GM21390 (cell line): ENCODE results near the gene ZBTB14.

Experiments used
- ATAC-seq: cut with Tn5 transposase; IDR thresholded peaks from one replicate; pipeline ENCODE4 v1.9.1; 2021; ENCODE audit not compliant: unreplicated experiment

Gene ZBTB14

DNA sequence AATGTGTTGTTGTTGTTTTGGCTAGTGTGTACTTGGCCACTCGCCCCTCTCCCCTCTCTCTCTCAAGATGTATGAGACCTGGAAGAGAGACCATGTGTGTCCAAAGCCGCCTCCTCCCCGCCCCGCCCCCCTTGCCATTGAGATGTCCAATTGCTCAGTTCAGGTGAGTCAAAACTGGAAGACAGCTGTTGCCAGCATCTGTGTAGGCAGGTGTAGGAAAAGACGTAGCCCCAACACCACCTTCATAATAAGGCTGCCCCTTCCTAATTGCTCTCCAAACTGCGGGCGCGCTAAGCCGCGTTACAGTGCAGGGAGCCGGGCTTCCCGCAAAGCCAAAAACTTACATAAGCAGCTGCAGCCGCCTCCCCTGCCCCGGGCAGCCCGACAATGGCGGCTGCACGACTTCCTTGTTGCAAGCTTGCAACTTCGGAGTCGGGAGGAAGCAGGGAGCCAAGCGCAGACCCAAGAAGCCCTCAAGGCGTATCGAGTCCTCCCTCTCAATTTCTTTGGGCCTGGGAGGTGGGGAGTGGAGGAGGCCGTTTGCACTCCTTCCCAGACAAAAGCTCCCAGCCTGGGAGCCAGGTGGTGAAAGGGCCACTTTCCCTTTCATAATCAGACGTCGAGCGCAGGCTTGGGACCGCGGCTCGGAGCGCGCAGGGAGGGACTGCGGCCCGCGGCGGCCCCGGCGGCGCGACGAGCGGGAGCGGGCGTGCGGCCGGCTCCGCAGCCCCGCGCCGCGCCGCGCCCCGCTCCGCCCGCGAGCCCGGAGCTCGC lies 882 bp downstream of the ZBTB14 start:
- ATAC-seq = peak; percentile 13

GRCh38 chr18:5294113-5294456 lies 1.4 kb downstream of the ZBTB14 start:
- no peak for ATAC-seq

DNA sequence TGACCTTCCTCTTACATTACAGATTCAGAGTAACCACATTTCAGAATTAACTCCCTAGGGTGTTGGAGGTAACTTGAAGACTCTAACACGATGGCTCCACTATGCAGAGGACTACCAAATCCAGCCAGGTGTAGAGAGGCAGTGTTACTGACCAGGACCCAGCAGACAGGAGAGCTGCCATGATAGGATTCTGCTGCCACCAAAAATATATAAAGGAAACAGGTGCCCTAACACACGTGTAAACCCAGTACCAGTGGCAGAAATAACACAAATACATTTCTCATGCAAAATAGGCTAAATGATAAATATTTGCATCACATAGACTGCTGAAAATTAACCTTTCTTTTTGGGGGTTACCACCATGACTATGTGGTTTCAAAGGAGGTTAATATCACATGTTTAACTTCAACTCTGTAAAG lies 7.0 kb downstream of the ZBTB14 start:
- peak; percentile 75 for ATAC-seq

DNA sequence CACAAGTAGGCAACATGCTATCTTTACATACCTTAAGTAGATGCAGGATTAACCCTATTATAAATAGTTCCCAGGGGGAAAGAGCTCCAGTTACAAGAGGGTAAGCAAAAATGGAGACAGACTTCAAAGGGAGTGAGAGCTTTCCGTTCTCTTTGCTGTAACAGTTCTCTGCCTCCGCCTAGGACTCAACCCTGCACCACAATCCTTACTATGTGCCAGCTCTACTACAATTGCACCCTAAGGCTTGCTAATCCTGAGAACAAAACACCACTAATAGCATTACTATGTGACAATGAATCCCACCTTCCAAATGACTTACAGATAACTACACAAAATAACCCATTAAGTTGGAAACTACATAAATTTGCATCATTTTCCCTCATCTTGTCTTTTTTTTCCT lies 7.7 kb downstream of the ZBTB14 start:
- ATAC-seq = no peak

DNA sequence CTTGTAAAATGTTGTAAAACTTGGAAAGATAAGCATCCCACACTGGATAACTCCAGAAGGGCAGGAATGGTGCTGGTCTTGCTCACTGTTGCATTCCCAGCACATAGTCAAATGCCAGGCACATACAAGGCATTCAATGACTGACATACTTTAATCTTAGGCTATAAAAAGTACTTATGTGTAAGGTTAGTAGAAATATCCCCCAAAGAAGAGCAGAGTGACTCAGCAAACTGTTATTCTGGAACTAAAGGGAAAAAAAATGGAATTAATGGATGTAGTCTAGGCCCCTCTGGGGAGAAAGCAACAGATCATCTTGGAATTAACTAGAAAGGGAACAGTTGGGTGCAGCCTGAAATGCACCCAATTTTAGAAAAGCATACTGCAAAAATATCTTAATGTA lies 9.0 kb downstream of the ZBTB14 start:
- no peak for ATAC-seq

- no peak for ATAC-seq
Observed at GRCh38 chr18:5285326-5285725, 10.2 kb downstream of the ZBTB14 start.

DNA sequence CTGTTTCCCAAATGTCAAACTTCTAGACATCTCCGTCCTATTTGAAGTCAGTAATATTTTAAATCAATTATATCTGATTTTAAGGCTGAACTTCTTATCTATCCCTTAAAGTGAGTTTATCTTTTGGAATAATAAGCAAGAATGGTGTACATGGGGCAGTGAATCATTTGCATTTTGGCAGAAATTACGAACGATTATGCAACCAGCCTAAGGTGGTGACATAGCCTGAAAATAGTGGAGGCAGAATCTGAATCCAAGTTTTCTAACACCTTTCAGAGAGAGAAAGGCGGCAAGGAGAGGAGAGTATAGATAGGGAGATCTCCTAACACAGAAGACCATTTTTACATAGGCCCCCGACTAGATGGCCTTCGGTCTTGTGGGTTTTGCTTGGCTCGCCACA lies 10.7 kb downstream of the ZBTB14 start:
- ATAC-seq = no peak

DNA sequence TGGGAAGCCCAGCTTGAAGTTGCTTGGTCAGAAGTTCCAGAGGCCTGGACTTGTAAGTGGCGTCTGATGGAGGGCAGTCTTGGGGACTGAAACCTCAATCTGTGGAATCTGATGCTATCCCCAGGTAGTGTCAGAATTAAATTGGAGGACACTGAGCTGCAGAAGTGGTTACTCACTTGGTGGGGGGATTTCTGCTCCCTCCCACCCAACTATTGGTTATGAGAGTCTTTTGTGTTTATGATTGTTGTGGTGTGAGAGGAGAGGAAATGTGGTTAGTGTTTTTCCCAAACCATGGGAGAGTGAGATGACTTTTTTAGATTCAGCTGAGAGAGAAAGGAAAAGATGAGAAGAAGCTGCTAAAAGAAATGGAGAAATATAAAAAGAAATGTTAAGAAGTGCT lies 12.8 kb downstream of the ZBTB14 start:
- no peak for ATAC-seq

GRCh38 chr18:5276947-5277346 lies 18.6 kb downstream of the ZBTB14 start:
- ATAC-seq = no peak

DNA sequence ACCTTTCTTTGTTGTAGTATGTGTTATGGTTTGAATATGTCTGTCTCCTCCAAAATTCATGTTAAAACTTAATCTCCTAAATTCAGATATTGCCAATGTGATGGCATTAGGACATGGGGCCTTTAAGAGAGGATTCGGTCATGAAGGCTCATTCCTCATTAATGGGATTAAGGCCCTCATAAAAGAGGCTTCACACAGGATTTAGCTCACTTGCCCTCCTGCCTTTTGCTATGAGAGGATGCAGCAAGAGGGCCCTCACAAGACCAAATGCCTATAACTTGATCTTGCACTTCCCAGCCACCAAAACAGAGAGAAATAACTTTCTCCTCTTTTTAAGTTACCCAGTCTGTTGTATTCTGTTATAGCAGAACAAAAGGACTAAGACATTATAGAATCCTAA lies 19.7 kb downstream of the ZBTB14 start:
- no peak for ATAC-seq

- no peak for ATAC-seq
Observed at GRCh38 chr18:5268874-5269273, 26.7 kb downstream of the ZBTB14 start.

DNA sequence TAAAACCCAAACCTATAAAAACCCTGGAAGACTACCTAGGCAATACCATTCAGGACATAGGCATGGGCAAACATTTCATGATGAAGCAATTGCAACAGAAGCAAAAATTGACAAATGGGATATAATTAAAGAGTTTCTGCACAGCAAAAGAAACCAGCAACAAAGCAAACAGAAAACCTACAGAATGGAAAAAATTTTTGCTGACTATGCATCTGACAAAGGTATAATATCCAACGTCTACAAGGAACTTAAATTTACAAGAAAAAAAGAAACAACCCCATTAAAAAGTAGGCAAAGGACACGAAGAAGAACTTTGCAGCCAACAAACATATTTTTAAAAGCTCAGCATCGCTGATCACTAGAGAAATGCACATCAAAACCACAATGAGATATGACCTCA lies 28.8 kb downstream of the ZBTB14 start:
- no peak for ATAC-seq

GRCh38 chr18:5253910-5254309 lies 41.6 kb downstream of the ZBTB14 start:
- no peak for ATAC-seq

DNA sequence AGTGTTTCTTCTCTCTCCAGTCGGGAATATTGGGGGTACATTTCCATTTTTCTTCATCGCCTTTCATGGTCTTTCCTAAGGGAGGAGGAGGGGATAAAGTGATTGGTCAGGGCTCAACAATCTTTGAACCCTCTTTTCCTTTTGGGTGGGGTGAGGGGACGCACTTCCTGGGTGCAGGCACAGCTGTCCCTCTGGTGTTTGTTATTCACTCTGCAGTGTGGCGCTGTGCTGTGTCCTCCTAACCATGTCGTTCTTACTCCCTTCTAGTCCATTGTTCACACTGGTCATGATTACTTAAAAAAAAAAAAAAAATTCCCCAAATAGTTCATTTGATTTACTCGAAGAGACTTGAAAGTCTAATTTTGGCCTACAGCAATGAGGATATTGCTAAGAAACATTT lies 44.4 kb downstream of the ZBTB14 start:
- ATAC-seq = no peak

- ATAC-seq = no peak
Observed at GRCh38 chr18:5250603-5251002, 44.9 kb downstream of the ZBTB14 start.

- no peak for ATAC-seq
Observed at GRCh38 chr18:5244941-5245340, 50.6 kb downstream of the ZBTB14 start.

DNA sequence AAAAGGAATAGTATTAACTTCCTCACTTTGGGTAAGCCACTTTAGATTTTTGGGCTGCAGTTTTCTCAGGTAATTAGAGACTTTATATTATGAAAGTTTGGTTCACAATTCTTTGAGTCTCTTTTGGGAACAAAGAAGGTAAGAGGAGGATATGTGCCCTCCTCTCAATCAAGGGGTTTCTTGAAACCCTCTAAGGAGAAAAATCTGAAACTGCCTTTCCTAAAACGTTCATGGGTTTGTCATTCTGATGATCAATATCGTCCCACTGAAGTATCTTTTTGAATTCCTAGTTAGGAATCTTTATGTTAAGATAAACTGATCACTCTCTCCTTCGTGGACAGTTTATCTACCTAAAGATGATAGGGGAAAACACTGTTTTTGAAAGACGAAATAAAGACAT lies 56.1 kb downstream of the ZBTB14 start:
- ATAC-seq = no peak
